ENCODE measurements around the gene SERINC5. TPM values are rescaled to one million over a fixed set of nuclear protein-coding genes. Genes with fewer than 3 reads are reported as not detected.

The SERINC5 gene
- total and polyA plus RNA-seq, 2 of the 4 experiments (the other 2 are of a cell fraction) = 5.0 to 8.1 TPM

GRCh38 chr5:80122579-80122978 lies 133.3 kb downstream of the SERINC5 start:
- intact Hi-C loops (cut with micrococcal nuclease) = no loop called here
- dilution Hi-C loops (cut with HindIII; ENCODE audit: low sequenced_read_pairs, unreplicated experiment) = no loop called here
- H3K4ac ChIP-seq (ENCODE audit: low read depth, low read length) = no peak overlapping the region
- H3K9me3 ChIP-seq (ENCODE audit: control insufficient read depth, insufficient read depth, low read length) = peaks cover 1% of the 10 kb centered on the region
- no peak overlapping the region for H2BK5ac ChIP-seq (ENCODE audit: low read depth, low read length, poor library complexity, severe bottlenecking)
- ChIA-PET POLR2A (ENCODE audit: unreplicated experiment) (no interaction called here), CTCF (interaction anchor here (0.6 kb wide), 1 partner anchor 242 kb away, joined by 3 read pairs; no protein-coding TSS in a partner anchor)
- H3K4me1 ChIP-seq (ENCODE audit: control insufficient read depth, insufficient read depth, low read length) = no peaks in the 10 kb centered on the region
- no peak overlapping the region for H3K27ac ChIP-seq (ENCODE audit: insufficient read depth, low read length)
- no peak overlapping the region for H3K56ac ChIP-seq (ENCODE audit: extremely low read depth, insufficient read depth, low read length)
- H3K4me2 ChIP-seq (ENCODE audit: low read depth, low read length) = no peak overlapping the region
- H2AK5ac ChIP-seq (ENCODE audit: low read depth, low read length) = no peak overlapping the region
- H3K9ac ChIP-seq (ENCODE audit: low read depth, low read length) = no peak overlapping the region
- in situ Hi-C loops (cut with MboI; ENCODE audit: low sequenced_read_pairs) = no loop called here
- no peak overlapping the region for H2AK9ac ChIP-seq (replicated peaks; ENCODE audit: low read depth, low read length, poor library complexity)
- H2BK120ac ChIP-seq (ENCODE audit: low read depth, low read length) = no peak overlapping the region
- no peak for TF ChIP-seq USF2 (IDR thresholded peaks at IDR 0.05; ENCODE audit: low read depth, low read length)
- TF ChIP-seq CTCF (conservative IDR thresholded peaks at IDR 0.05; ENCODE audit: low read depth, low read length) = no peak
- TF ChIP-seq CEBPB (IDR thresholded peaks at IDR 0.05; ENCODE audit: low read depth, low read length) = no peak
- no peak for TF ChIP-seq ELK1 (IDR thresholded peaks at IDR 0.05; ENCODE audit: borderline replicate concordance, low read depth, low read length)
- TF ChIP-seq RCOR1 (IDR thresholded peaks at IDR 0.05; ENCODE audit: insufficient replicate concordance, low read length) = no peak
- TF ChIP-seq MAFK (IDR thresholded peaks at IDR 0.05; ENCODE audit: low read depth, low read length) = no peak
- no peak for TF ChIP-seq BHLHE40 (IDR thresholded peaks at IDR 0.05; ENCODE audit: low read depth, low read length)
- TF ChIP-seq RAD21 (IDR thresholded peaks at IDR 0.05; ENCODE audit: low read length) = no peak
- TF ChIP-seq MXI1 (IDR thresholded peaks at IDR 0.05; ENCODE audit: borderline replicate concordance, low read depth, low read length) = no peak
- TF ChIP-seq SMC3 (IDR thresholded peaks at IDR 0.05; ENCODE audit: low read depth, low read length) = no peak
- no peak for TF ChIP-seq POLR2A (IDR thresholded peaks at IDR 0.05; ENCODE audit: low read depth, low read length)
- no peak for TF ChIP-seq CHD1 (IDR thresholded peaks at IDR 0.05; ENCODE audit: low read depth, low read length)
- no peak for TF ChIP-seq NFE2L2 (IDR thresholded peaks at IDR 0.05; ENCODE audit: low read depth, low read length)
- TF ChIP-seq RFX5 (IDR thresholded peaks at IDR 0.05; ENCODE audit: low read depth, low read length) = no peak
- no peak for TF ChIP-seq MAZ (IDR thresholded peaks at IDR 0.05; ENCODE audit: borderline replicate concordance, low read depth, low read length)
- no peak overlapping the region for H3K14ac ChIP-seq (replicated peaks; ENCODE audit: low read depth, low read length)
- no peak overlapping the region for H2BK15ac ChIP-seq (ENCODE audit: low read depth, low read length)
- WGBS, 2 experiments (ENCODE audit: extremely low coverage in 2 of 2, insufficient read length in 1 of 2) = 60% methylated on average over 1 of the region's 2 CpGs; no CpG with 5 or more reads in 1 of the 2 experiments
- BruUV-seq (replicated peaks) = no TSS peak
- no peak overlapping the region for H3K23ac ChIP-seq (ENCODE audit: low read depth, low read length)
- H3K36me3 ChIP-seq (ENCODE audit: control insufficient read depth, insufficient read depth, low read length) = no peaks in the 10 kb centered on the region
- H4K91ac ChIP-seq (ENCODE audit: insufficient read depth, low read depth, low read length) = no peak overlapping the region
- H2AFZ ChIP-seq (replicated peaks; ENCODE audit: low read length, poor library complexity) = no peak overlapping the region
- peaks cover 4% of the 10 kb centered on the region; the same call in 1 of the 2 replicates for H3K27me3 ChIP-seq (ENCODE audit: control insufficient read depth, insufficient read depth, low read length)
- H3K79me1 ChIP-seq (ENCODE audit: low read depth in 1 of 2, low read length in 2 of 2) = no peaks in the 10 kb centered on the region
- no peak for DNase-seq
- no peak overlapping the region for H4K8ac ChIP-seq (ENCODE audit: low read depth in 2 of 2, low read length in 2 of 2)
- H2BK20ac ChIP-seq (ENCODE audit: low read depth, low read length) = no peak overlapping the region
- H3K18ac ChIP-seq (ENCODE audit: low read depth, low read length) = no peak overlapping the region
- no peaks in the 10 kb centered on the region for H4K20me1 ChIP-seq (ENCODE audit: insufficient read depth, low read length)
- H3K9me1 ChIP-seq (ENCODE audit: insufficient read depth, low read length) = no peaks in the 10 kb centered on the region
- H4K5ac ChIP-seq (ENCODE audit: low read depth, low read length) = no peak overlapping the region
- H3K4me3 ChIP-seq (ENCODE audit: insufficient read depth, low read depth, low read length) = no peak overlapping the region
- ATAC-seq (ENCODE audit: low read depth) = no peak
